Measurements from ENCODE around the gene RUNX3.

RUNX3 gene

DNA sequence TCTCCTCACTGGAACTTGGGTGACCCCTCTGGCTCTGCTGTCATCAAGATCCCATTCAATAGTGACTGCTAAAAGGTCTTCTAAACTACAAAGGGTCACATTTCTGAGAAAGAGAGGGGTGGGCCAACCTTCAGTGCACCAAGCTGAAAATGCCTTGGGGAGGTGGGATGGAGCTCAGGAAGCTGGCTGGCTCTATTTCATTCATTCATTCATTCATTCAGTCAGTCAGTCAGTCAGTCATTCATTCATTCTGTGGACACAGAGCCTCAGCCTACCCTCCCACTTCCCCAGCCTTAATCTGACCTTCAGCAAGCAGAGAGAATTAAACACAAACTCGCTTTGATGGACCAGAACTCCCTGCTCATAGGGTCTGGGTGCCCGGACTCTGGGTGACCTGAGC is 11.7 kb downstream of the RUNX3 start:
- no peak overlapping the region for H3K4me3 ChIP-seq (replicated peaks; ENCODE audit: low read depth, low read length)
- DNase-seq (ENCODE audit: extremely low read depth, low read depth), result no peak
- TF ChIP-seq, protein P1, sequence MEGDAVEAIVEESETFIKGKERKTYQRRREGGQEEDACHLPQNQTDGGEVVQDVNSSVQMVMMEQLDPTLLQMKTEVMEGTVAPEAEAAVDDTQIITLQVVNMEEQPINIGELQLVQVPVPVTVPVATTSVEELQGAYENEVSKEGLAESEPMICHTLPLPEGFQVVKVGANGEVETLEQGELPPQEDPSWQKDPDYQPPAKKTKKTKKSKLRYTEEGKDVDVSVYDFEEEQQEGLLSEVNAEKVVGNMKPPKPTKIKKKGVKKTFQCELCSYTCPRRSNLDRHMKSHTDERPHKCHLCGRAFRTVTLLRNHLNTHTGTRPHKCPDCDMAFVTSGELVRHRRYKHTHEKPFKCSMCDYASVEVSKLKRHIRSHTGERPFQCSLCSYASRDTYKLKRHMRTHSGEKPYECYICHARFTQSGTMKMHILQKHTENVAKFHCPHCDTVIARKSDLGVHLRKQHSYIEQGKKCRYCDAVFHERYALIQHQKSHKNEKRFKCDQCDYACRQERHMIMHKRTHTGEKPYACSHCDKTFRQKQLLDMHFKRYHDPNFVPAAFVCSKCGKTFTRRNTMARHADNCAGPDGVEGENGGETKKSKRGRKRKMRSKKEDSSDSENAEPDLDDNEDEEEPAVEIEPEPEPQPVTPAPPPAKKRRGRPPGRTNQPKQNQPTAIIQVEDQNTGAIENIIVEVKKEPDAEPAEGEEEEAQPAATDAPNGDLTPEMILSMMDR (IDR thresholded peaks at IDR 0.05; ENCODE audit: low read depth, low read length, missing control alignments), result no peak

DNA sequence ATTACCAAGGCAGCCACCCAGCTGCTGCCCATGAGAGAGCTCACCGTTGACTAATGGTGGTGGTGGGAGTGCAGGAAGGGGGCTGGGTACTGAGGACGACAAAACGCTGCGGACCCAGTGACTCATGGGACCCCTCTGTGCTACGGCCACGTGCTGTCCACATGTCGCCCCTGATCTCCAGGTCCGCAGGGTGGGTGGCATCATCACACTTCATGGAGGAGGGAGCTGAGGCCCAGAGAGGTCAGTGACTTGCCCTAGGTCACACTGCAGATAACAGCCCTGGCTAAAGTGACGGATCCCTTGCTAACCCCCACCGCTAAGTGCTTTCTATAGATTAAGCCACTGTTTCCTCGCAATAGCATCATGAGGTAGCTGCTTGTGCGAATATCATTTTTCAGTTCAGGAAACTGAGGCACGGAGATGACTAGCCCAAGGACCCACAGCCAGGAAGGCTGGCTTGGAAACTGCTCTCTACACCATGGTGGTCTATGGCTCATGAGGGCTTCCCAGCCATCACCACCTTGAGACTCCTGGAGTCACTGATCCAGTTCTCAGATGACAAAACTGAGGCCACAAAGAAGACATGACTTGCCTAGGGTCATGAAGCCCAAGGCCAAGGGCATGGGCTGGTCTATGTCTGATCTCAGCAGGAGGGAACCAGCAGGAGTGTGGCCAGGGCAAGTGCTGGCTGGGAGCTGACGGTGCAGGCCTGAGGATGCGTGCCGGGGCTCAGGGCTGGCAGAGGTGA is 12.6 kb downstream of the RUNX3 start:
- TF ChIP-seq, protein P1 (IDR thresholded peaks at IDR 0.05; ENCODE audit: low read depth, low read length, missing control alignments), result no peak
- no peak for DNase-seq (ENCODE audit: extremely low read depth, low read depth)
- no peak overlapping the region for H3K4me3 ChIP-seq (replicated peaks; ENCODE audit: low read depth, low read length)

DNA sequence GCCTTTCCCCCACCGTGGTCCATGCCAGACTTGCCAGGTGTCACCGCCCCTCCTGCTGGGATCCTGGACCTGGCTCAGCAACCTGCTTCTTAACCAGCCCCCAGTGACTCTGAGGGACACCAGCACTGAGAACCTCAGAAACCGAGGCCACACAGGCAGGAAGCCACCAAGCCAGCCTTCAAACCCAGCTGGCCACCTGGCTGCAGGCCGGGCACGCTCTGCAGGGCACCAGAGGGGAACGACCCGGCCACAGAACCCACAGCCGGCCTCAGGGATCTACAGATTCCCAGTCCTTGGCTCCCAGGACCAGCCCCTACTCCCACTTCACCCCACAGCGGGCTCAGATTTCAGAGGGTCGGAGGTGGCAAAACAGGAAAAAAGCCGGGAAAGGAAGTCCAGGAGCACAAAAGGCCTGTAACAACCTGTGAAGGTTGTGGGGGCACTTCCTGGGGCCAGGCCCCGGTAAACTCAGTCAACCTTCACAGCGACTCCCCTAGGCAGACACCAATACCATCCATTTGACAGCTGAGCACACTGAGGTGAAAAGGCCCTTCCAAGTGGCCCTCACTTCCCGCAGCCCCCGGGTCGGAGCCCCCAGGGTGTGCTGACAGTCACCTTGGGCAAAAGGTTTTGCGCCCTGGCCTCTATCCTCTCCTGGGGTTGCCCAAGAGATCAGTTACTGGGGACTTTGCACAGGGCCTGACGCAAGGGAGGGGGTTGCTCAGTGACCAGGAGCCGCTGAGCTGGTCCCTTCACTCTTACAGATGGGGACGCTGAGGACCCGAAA is 14.1 kb downstream of the RUNX3 start:
- H3K4me3 ChIP-seq (replicated peaks; ENCODE audit: low read depth, low read length), result no peak overlapping the region
- no peak for DNase-seq (ENCODE audit: extremely low read depth, low read depth)
- TF ChIP-seq, protein P1 (IDR thresholded peaks at IDR 0.05; ENCODE audit: low read depth, low read length, missing control alignments), result no peak

DNA sequence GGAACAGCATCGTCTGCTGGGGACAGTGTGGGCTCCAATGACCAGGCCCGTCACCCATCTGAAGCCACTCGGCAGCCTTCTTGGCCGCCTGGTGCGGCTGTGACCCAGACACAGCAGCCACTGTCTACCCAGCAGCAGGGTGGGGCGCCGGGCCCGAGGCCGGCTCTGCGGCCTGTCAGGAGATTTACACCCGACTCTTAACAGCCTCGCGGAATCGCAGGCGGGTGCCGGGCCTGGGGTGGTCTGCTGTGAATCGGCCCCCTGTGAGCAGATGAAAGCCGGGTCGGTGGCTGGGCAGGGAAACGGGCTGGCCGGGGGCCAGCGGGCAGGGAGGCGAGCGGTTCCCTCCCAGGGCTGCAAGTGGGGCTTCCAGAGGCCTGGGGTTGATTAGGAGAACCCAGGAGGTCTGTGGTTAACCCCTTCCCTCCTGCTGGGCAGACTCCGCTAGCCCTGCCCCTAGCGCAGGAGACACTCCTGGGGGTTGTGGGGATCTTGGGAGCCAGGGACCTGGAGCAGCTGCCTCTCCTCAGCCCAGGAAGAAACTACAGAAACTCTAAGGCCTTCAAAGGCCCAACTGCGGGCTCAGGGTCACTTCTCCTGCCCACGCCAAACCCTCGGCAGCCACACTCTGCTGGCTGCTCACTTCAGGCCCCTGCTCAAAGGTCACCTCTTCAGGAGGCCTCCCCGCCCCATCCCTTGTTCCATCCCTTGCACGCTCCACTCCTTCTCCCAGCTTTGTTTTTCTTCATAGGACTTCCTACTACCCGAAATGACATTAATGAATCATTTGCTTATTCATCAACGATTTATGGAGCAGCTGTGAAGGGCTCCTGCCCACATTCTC is 15.6 kb downstream of the RUNX3 start:
- H3K4me3 ChIP-seq (replicated peaks; ENCODE audit: low read depth, low read length), result no peak overlapping the region
- TF ChIP-seq, protein P1 (IDR thresholded peaks at IDR 0.05; ENCODE audit: low read depth, low read length, missing control alignments), result no peak
- no peak for DNase-seq (ENCODE audit: extremely low read depth, low read depth)

DNA sequence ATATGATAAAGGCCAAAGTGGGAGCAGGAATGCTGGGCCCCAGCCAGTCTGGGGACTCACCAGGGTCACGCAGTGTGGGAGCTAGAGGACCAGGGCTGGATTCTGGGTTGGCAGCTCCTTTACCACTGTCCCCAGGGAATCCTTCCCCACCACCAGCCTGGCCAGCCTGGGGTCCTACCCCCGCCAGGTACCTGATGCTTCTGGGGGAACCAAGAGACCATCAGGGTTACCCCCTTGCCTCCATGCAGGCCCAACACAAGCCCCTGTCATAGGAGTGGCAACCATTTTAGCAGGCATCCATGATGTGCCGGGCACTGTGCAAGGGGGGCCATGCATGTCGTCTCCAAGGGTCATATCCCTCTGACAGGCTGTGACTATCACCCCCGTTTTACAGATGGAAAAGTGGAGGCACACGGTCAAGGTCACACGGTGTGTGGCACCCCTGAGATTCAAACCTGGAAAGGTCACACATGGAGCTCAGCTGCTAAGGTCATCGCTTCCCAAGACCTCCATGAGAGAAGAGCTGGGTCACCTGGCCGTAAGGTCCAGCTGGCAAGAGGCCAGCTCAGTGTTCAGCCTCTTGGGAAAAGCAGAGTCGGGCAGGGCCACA is 16.4 kb downstream of the RUNX3 start:
- no peak for DNase-seq (ENCODE audit: extremely low read depth, low read depth)
- TF ChIP-seq, protein P1 (IDR thresholded peaks at IDR 0.05; ENCODE audit: low read depth, low read length, missing control alignments), result no peak
- H3K4me3 ChIP-seq (replicated peaks; ENCODE audit: low read depth, low read length), result no peak overlapping the region

DNA sequence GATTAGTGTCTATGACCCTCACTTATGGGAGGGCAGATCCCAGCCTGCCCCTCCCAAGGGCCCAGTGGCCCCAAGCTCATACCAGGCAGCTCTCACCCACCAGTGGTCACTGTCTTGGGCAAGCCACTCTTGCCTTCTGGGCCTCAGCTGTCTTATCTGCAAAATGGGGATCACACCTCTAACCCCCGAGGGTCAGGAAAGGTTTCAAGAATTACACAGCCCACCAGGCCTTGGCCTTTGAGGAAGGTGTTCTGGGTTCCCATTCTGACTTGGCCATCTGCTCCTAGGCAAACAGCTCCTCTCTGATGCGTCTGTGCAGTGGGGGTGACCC is 16.8 kb downstream of the RUNX3 start:
- TF ChIP-seq, protein P1 (IDR thresholded peaks at IDR 0.05; ENCODE audit: low read depth, low read length, missing control alignments), result no peak
- H3K4me3 ChIP-seq (replicated peaks; ENCODE audit: low read depth, low read length), result no peak overlapping the region

More for the DNA sequence above, 16.8 kb downstream of the RUNX3 start:
- no peak for DNase-seq (ENCODE audit: extremely low read depth, low read depth)
